D721Med (cell line): Measurements from ENCODE around the gene NANS.
"Not testable (repeated sequence)": the region's sequence is repeated elsewhere in the genome, so short reads cannot be mapped to it uniquely, and the experiment has no call there.

Experiments used
- DNase-seq: peaks from one replicate; pipeline ENCODE4 v3.0.0; 2011; ENCODE audit warnings: low spot score; ENCODE audit not compliant: insufficient read length
- FAIRE-seq: peaks from 2 replicates; lab custom pipeline; 2011; peaks lifted over from hg19 to GRCh38; lab: Jason Lieb, UNC
- TF ChIP-seq, protein P1 (sequence below): IDR thresholded peaks from 2 replicates; pipeline ENCODE4 v1.5.1; 2012; ENCODE audit warnings: mild to moderate bottlenecking, control low read depth; ENCODE audit not compliant: insufficient read depth; ENCODE audit errors: missing control alignments

Gene NANS

DNA sequence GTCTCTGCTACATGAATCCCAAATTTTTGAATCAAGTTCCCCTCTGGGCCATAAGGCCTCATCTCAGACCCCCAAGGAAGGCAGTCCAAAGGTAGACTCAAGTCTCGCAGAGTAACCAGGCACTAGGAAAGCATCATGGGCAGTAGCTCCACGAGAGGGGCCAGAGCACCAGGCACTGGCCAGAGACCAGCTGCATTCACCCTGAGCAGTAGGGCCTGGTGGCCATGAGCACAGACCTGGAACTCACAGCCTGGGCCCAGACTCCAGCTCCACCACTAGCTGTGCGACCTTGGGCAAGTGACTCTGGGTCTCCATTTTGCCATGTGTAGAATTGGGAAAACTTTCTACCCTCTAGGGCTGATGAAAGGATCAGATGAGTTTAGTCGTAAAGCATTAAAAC lies 28.5 kb downstream of the NANS start:
- TF ChIP-seq, protein P1, sequence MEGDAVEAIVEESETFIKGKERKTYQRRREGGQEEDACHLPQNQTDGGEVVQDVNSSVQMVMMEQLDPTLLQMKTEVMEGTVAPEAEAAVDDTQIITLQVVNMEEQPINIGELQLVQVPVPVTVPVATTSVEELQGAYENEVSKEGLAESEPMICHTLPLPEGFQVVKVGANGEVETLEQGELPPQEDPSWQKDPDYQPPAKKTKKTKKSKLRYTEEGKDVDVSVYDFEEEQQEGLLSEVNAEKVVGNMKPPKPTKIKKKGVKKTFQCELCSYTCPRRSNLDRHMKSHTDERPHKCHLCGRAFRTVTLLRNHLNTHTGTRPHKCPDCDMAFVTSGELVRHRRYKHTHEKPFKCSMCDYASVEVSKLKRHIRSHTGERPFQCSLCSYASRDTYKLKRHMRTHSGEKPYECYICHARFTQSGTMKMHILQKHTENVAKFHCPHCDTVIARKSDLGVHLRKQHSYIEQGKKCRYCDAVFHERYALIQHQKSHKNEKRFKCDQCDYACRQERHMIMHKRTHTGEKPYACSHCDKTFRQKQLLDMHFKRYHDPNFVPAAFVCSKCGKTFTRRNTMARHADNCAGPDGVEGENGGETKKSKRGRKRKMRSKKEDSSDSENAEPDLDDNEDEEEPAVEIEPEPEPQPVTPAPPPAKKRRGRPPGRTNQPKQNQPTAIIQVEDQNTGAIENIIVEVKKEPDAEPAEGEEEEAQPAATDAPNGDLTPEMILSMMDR, result no peak
- DNase-seq, result no peak
- no peak for FAIRE-seq

DNA sequence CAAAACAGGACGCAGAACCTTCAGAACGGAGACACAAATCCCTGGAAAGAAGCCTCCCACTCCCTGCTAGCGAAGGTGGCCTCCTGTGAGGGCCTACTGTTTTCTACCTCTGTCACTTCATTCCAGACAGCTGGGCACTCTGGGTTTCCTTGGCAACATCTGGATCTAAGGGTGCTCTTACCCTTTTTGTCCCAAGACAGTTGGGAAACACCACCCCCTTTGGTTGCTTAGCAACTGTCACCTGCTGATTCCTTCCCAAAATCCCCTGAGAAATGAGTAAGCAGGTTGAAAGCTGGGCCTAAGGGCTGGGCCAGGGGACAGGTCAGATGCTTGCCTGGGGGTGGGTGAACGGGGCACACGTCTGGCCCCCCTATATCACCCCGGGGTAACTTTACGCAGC lies 29.4 kb downstream of the NANS start:
- FAIRE-seq (no peak), DNase-seq (no peak)
- TF ChIP-seq, protein P1, result no peak

DNA sequence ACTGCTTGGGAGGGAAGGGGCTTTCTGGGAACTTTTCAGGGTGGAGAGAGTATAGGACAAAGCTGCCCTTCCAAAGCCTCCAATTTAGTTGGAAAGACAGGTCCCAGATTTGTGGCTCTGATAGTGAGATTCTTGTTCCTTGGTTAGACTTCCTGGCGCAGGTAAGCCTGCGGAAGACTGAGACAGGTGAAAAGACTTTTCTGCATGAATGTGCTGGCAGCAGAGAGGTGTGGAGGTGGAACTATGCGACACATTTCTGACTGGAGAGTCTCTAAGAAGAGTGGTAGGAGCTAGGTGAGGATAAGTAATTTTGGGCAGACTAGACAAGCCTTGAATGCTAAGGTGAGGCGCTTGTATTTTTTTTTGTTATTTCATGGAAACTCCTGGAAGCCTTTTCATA lies 29.9 kb downstream of the NANS start:
- DNase-seq, result no peak
- FAIRE-seq, result no peak
- TF ChIP-seq, protein P1, result no peak

DNA sequence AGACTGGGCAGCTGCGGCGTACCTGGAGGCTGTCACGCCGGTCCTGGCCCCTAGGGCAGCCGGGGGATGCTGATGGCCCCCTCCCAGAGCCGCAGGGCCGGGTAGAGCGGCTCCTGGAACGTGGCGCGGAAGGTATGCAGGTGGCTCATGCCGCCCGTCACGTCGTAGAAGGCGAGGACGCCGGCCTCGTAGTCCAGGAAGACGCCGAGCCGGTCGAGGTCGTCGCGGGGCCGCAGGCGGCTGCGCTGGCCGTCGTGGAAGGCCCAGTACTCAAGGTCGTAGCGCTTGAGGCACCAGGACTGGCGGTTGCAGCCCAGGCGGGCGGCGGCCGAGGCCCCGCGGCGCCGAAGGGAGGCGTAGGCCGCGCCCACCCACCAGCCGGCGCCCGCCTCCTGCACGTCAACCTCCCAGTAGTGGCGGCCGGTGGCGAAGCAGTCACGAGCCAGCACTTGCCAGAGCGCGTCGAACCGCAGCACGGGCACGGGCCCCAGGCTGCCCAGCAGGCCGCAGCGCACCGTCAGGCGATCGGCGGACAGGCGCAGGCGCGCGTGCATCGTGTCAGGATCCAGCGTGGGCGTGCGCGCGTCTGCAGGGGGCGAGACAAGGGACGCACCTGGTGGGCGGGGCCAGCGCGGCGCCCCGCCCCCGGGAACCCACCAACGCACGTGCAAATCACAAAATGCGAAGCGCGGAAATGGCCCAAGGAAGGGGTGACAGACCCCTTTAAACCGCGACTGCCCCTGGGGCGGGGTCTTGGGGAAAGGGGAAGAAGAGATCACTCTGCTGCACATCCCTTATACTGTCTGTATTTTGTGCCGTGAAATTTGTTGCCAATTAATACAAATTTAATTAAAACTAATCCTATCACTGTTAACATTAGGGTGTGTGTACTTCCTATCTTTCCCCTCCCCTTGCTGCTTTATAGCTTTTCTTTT lies 31.2 kb downstream of the NANS start:
- TF ChIP-seq, protein P1, result no peak
- DNase-seq (no peak), FAIRE-seq (no peak)

DNA sequence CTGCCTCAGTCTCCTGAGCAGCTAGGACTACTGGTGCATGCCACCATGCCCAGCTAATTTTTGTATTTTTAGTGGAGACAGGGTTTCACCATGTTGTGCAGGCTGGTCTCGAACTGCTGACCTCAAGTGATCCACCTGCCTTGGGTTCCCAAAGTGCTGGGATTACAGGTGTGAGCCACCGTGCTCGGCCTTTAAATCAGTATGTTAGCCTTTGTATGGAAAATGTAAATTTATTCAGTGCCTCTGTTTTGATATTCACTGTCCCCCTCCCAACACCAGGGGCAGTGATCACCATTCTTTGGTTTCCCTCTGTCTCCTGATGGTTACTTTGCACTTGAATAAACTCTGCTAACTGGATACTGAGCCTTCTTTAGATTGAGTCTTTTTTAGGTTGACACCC lies 34.1 kb downstream of the NANS start:
- DNase-seq, FAIRE-seq: not testable (repeated sequence)

DNA sequence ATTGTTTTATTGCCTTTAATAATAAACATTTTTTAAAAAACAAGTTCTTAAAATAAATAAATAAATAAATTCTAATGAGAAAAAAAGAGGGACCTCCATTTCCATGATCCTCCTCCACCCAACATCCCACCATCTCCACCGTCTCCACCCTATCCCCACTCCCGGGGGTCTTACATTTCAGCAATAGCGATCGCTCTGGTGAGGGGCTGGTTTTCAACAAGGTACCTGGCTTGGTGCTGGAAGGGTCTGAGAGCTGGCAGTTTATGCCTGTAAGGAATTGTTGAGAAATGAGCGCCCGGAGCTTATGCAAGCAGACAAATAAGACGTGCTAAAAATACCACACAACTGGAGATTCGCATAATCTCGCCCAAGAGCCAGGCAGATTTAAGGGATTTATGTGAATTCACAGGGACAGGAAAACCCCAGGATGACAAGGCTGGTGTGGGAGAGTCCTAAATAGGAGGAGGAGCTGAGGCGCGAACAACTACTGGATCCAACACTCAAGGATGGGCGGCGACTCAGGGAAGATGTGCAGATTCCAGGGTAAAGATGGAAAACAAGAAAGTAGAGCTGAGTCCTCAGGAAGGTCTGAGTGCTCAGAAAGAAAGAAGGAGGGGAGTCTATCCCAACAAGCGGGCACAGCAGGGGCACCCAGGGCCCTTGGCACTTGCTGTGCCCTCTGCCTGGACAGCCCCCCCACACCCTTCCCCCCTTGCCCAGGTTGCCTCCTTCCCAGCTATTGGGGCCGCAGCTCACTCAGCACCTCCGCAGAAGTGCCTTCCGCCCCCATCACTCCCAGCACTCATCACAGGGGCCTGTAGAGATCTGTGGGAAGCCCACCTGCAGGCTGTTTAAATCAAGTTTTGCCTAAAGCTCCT lies 35.4 kb downstream of the NANS start:
- DNase-seq, result peak; percentile 78
- no peak for FAIRE-seq
- TF ChIP-seq, protein P1, result no peak

DNA sequence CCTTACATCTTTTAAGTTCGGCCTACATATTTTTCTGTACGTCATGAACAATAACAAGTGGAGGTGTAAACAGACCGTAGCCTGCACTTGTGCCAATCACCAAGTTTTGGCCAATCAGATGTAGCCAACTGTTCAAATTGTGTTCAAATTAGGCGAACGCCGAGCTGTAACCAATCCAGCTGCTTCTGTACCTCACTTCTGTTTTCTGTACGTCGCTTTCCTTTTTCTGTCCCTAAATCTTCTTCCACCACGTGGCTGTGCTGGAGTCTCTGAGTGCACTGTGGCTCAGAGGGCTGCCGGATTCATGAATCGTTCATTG lies 36.0 kb downstream of the NANS start:
- FAIRE-seq (no peak), DNase-seq (no peak)
- TF ChIP-seq, protein P1, result no peak
